Subcutaneous abdominal adipose tissue (tissue), 5 donors: ENCODE results near the gene RBKS.
A peak's percentile ranks its signal among the peaks of the same experiment; 100 is the strongest.

Experiments
- H3K27ac ChIP-seq: one replicate; pipeline ENCODE4 v1.7.0; 2013; ENCODE audit warnings: low read depth, mild to moderate bottlenecking, inconsistent platforms, low read length, moderate library complexity
- H3K27me3 ChIP-seq, 5 donors: one replicate each; pipeline ENCODE4 v1.7.0; 2013; ENCODE audit warnings: low read length in 5 of 5, inconsistent platforms in 1 of 5; ENCODE audit not compliant: control insufficient read depth in 5 of 5, insufficient read depth in 4 of 5
- H3K36me3 ChIP-seq, 5 donors: one replicate each; pipeline ENCODE4 v1.7.0; 2013; ENCODE audit warnings: low read length in 5 of 5; ENCODE audit not compliant: control insufficient read depth in 5 of 5, insufficient read depth in 5 of 5
- H3K4me1 ChIP-seq, 5 donors: one replicate each; pipeline ENCODE4 v1.7.0; 2013; ENCODE audit warnings: low read length in 5 of 5, mild to moderate bottlenecking in 3 of 5, moderate library complexity in 1 of 5; ENCODE audit not compliant: control insufficient read depth in 5 of 5, insufficient read depth in 5 of 5
- H3K4me3 ChIP-seq, 5 donors: one replicate each; pipeline ENCODE4 v1.7.0; 2013; ENCODE audit warnings: low read length in 5 of 5, low read depth in 1 of 5
- H3K9ac ChIP-seq, 5 donors: one replicate each; pipeline ENCODE4 v1.7.0; 2013; ENCODE audit warnings: low read length in 5 of 5, mild to moderate bottlenecking in 4 of 5, moderate library complexity in 3 of 5
- H3K9me3 ChIP-seq, 5 donors: one replicate each; pipeline ENCODE4 v1.7.0; 2013; ENCODE audit warnings: low read length in 5 of 5; ENCODE audit not compliant: control insufficient read depth in 5 of 5
- donor health status: healthy.
- donor health status: healthy.
- donor health status: healthy.
- donor health status: healthy.
- donor health status: healthy.

RBKS gene

GRCh38 chr2:27798486-27798885 is 91.7 kb downstream of the RBKS start:
- Histone ChIP-seq H3K36me3 (no peaks in the 10 kb centered on the region), H3K9ac (no peak overlapping the region), H3K4me1 (peaks cover 4 to 28% (median 6%) of the 10 kb centered on the region in 5 donors), H3K27ac (peak overlapping the region; percentile 24), H3K9me3 (no peaks in the 10 kb centered on the region), H3K27me3 (peaks cover 0 to 2% (median 0%) of the 10 kb centered on the region in 5 donors), H3K4me3 (no peak overlapping the region)

GRCh38 chr2:27797841-27798240 is 92.3 kb downstream of the RBKS start:
- H3K27me3 ChIP-seq, result peaks cover 0 to 2% (median 0%) of the 10 kb centered on the region in 5 donors
- no peaks in the 10 kb centered on the region for H3K36me3 ChIP-seq
- H3K4me1 ChIP-seq, result peaks cover 4 to 28% (median 6%) of the 10 kb centered on the region in 5 donors
- no peaks in the 10 kb centered on the region for H3K9me3 ChIP-seq
- no peak overlapping the region for H3K4me3 ChIP-seq
- H3K9ac ChIP-seq, result no peak overlapping the region
- no peak overlapping the region for H3K27ac ChIP-seq

GRCh38 chr2:27796791-27797765 is 93.1 kb downstream of the RBKS start:
- no peaks in the 10 kb centered on the region for H3K36me3 ChIP-seq
- no peak overlapping the region for H3K27ac ChIP-seq
- H3K9me3 ChIP-seq, result no peaks in the 10 kb centered on the region
- peaks cover 0 to 2% (median 0%) of the 10 kb centered on the region in 5 donors for H3K27me3 ChIP-seq
- no peak overlapping the region for H3K4me3 ChIP-seq
- H3K4me1 ChIP-seq, result peaks cover 4 to 28% (median 6%) of the 10 kb centered on the region in 5 donors
- H3K9ac ChIP-seq, result no peak overlapping the region

GRCh38 chr2:27795868-27796277 is 94.3 kb downstream of the RBKS start:
- H3K36me3 ChIP-seq, result no peaks in the 10 kb centered on the region
- no peaks in the 10 kb centered on the region for H3K9me3 ChIP-seq
- H3K4me3 ChIP-seq, result no peak overlapping the region
- H3K9ac ChIP-seq, result no peak overlapping the region
- H3K27ac ChIP-seq, result peak overlapping the region; percentile 14
- peaks cover 0 to 2% (median 0%) of the 10 kb centered on the region in 5 donors for H3K27me3 ChIP-seq
- peaks cover 4 to 28% (median 6%) of the 10 kb centered on the region in 5 donors for H3K4me1 ChIP-seq

GRCh38 chr2:27795093-27795834 is 94.9 kb downstream of the RBKS start:
- Histone ChIP-seq H3K27me3 (peaks cover 0 to 2% (median 0%) of the 10 kb centered on the region in 5 donors), H3K36me3 (no peaks in the 10 kb centered on the region), H3K4me3 (no peak overlapping the region), H3K4me1 (peaks cover 4 to 28% (median 6%) of the 10 kb centered on the region in 5 donors), H3K9ac (no peak overlapping the region), H3K9me3 (no peaks in the 10 kb centered on the region), H3K27ac (peak overlapping the region; percentile 14)

- Histone ChIP-seq H3K27ac (no peak overlapping the region), H3K4me1 (peaks cover 0 to 18% (median 5%) of the 10 kb centered on the region in 5 donors), H3K9me3 (no peaks in the 10 kb centered on the region), H3K4me3 (no peak overlapping the region), H3K27me3 (no peaks in the 10 kb centered on the region), H3K36me3 (no peaks in the 10 kb centered on the region), H3K9ac (no peak overlapping the region)
Observed at GRCh38 chr2:27792759-27793158, 97.4 kb downstream of the RBKS start.

- no peaks in the 10 kb centered on the region for H3K9me3 ChIP-seq
- no peaks in the 10 kb centered on the region for H3K36me3 ChIP-seq
- H3K4me1 ChIP-seq, result peaks cover 0 to 8% (median 0%) of the 10 kb centered on the region in 5 donors
- no peaks in the 10 kb centered on the region for H3K27me3 ChIP-seq
- no peak overlapping the region for H3K27ac ChIP-seq
- H3K9ac ChIP-seq, result no peak overlapping the region
- no peak overlapping the region for H3K4me3 ChIP-seq
Observed at GRCh38 chr2:27790796-27791195, 99.4 kb downstream of the RBKS start.

- H3K4me1 ChIP-seq, result peaks cover 0 to 11% (median 0%) of the 10 kb centered on the region in 5 donors
- H3K27ac ChIP-seq, result no peak overlapping the region
- H3K4me3 ChIP-seq, result no peak overlapping the region
Observed at GRCh38 chr2:27782701-27783100, 107.5 kb downstream of the RBKS start.

GRCh38 chr2:27781496-27781895 is 108.7 kb downstream of the RBKS start:
- Histone ChIP-seq H3K9ac (no peak overlapping the region), H3K36me3 (peaks cover 6 to 8% (median 7%) of the 10 kb centered on the region in 5 donors), H3K27ac (no peak overlapping the region), H3K4me1 (peaks cover 0 to 11% (median 0%) of the 10 kb centered on the region in 5 donors), H3K4me3 (no peak overlapping the region), H3K9me3 (no peaks in the 10 kb centered on the region), H3K27me3 (no peaks in the 10 kb centered on the region)

More at GRCh38 chr2:27782701-27783100, 107.5 kb downstream of the RBKS start:
- H3K9me3 ChIP-seq, result no peaks in the 10 kb centered on the region
- no peak overlapping the region for H3K9ac ChIP-seq
- no peaks in the 10 kb centered on the region for H3K27me3 ChIP-seq
- H3K36me3 ChIP-seq, result peaks cover 3 to 8% (median 7%) of the 10 kb centered on the region in 5 donors
